ENCODE results near the gene ADAMTS8.

ADAMTS8 gene

DNA sequence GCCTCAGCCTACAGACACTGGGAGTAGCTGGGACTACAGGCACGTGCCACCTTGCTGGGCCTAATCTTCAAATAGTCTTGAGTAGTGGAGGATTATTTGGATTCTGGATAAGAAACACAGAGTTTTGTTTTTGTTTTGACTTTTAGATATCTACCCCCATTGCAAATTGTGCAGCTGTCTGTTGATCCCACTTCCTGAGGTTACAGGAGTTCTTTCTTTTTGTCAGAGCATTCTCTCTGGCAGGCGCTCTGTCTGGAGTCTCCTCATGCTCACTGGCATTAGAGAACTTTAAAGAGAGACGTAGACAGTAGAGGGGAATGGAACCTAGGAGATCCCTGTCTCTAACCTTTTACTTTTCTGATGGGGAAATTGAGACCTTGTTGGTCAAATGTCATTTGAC, 7.8 kb upstream of the ADAMTS8 start:
- DNase-seq, result no peak

DNA sequence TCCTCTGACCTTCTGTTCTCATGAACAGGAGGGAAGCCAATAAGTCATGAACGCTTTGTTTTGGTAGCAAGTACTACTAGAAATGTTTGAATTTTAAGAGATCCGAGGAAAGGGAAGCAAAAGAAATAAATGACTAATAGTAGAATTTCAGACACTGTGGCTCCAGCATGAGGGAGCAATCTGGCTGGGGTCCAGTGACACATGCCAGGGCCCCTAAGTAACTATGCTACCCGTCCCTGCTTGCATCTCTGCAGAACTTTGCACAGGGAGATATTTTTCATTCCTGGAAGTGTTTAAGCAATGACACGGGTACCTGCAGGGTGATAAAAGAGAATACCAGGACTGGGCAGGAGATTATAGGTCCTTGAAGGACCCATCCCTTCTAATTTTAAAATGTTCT, 7.3 kb upstream of the ADAMTS8 start:
- no peak for DNase-seq

GRCh38 chr11:130434521-130435223, 6.3 kb upstream of the ADAMTS8 start:
- DNase-seq, result peak; percentile 65

- DNase-seq, result no peak
Measured at GRCh38 chr11:130433357-130433756, 4.9 kb upstream of the ADAMTS8 start.

- DNase-seq, result no peak
Measured at GRCh38 chr11:130431801-130432200, 3.4 kb upstream of the ADAMTS8 start.

DNA sequence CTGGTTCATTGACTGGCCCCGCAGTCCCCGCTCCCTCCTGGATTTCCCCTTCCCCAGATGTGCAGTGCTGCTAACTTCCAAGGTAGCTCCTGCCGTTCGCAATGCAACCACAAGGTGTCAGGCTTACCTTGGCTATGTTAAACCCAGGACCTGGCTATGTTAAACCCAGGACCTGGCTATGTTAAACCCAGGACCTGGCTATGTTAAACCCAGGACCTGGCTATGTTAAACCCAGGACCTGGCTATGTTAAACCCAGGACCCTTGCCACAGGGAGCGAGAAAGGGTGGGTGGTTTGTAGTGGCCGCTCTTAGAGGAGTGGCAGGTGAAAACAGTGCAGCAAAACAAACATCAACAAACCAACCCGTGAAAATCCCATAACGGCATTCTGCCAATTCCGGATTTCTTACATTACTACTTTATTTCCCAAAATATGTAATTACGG, 2.9 kb upstream of the ADAMTS8 start:
- peak; percentile 69 for DNase-seq

DNA sequence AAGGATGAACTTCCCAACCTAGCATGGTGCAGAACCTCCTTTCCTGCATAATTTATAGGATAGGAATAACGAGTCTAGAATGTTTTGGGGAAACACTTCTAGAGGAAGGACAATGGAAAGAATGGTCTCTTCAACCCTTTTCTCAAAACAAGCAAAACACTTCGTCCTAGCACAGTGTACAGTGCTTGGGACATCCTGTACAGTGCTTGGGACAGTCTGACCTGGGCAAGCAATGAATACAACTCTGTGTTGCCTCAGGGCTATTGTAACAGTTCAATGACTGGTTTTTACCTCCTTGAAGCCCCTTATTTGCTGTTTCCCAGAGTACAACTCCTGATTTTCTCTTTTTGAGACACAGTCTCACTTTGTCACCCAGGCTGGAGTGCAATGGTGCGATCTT, 1.6 kb upstream of the ADAMTS8 start:
- no peak for DNase-seq

GRCh38 chr11:130429120-130429681, 792 bp upstream of the ADAMTS8 start:
- DNase-seq, result no peak

DNA sequence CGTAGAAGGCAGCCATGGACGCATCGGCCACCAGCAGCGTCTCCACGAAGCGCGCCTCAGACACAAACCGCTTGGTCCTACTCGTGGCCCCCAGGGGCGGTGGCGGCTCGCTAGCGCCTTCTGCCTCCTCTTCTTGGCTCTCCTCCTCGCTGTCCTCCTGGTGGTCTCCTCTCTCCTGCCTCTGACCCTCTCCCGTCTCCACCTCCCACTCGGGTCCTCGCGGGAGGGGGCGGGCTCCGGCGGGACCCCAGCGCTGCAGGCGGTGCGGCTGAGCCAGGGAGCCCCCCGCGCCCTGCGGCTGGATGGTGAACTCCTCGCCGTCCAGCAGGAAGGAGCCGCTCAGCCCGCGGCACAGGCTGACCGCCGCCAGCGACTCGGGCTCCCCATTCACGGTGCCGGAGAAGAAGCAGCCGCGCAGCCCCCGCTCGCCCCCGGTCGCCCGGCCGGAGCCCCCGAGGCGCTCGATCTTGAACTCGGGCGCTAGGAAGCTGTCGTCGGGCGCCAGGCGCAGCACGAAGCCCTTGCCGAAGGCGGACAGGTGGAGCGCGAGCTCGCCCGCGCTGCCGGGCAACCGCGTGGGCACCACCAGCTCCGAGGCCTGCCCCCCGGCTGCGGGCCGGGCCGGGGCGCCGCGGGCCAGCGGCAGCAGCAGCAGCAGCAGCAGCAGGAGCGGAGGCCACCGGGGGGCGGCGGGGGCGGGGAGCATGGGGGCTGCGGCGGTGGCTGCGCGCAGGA, 661 bp downstream of the ADAMTS8 start:
- DNase-seq, result no peak

DNA sequence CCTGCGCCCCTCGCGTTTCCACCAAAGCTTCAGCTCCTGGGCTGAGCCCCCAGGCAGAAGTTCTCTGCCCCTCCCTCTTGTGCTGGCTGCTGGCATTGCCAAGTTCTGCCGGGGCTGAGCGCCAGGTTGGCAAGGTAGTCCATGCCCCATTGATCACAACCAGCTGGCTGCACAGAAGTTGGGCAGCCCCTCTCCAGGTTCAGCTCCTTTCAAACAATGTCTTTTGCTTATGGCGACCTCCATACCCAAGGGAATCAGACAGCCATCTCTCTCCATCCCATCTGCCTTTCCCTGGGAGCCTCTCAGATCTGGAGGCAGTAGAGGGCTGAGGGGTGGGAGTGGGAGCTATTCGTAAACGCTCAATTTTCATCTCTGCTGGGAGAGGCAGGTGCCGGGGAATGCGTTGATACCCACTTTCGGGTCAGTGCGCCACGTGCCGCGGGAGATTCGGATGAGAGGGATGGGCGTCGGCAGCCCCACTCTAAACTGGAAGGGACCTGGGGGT, 1.5 kb downstream of the ADAMTS8 start:
- no peak for DNase-seq

GRCh38 chr11:130426223-130426836, 2.1 kb downstream of the ADAMTS8 start:
- DNase-seq, result no peak

GRCh38 chr11:130425156-130425555, 3.3 kb downstream of the ADAMTS8 start:
- DNase-seq, result no peak

GRCh38 chr11:130424613-130425140, 3.7 kb downstream of the ADAMTS8 start:
- no peak for DNase-seq

DNA sequence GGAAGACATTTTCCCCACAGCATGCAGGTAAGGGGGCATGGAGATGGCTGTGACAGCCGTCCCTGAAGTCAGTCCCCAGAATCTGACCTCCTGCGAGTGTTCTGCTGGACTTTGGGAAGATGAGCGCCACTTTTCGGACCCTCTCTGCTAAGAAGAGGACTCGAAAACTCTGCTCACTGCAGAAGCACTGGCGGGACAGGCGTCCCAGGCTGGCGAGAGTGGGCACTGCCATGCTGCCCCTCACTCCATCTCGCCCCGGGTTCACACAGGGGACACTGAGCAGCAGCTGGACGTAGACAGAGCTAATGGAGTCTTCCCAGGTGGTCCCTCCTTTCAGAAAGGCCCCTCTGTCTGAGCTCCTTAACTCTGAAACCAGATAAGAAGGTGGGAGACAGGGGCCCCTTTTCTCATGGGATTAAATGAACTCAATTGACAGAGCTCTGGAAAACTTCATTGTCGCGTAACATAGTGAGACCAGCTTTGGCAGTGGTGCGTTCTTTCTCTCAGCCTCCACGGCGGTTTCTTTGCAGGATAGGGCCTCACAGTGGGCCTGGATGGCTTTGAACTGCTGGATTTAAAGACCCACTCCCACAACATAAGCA, 4.8 kb downstream of the ADAMTS8 start:
- DNase-seq, result no peak

DNA sequence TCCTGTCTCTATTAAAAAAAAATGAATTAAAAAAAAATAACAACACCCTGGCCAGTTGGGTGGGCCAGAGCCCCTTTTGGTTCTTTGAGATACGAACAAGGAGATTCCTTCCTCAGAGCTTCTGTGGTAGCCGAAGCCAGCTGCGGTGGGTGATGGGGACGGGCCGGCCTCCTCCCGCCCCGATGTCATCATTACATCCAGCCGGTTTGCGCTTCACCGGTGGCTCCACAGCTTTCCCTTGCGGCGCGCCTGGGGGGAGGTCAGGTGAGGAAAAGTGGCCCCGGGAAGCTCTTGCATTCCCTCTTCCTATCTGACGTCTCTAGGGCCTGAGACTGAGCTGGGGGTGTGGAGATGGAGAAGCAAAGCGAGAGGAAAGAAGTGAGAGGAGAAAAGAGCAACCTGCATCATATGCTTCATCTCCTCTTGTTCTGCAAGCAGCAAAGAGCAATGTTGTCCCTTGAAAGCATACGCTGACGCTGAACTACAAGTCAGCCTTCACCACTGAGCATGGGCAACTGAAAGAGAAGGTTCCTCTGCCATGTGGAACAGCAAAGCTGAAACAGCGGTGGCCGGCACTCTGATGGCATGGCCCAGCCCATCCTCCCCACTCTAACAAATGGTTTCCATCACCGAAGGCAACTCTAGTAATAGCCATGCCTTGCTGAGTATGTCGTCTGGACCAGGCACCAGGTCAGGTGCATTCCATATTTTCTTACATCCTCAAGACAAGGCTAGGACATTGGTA, 6.0 kb downstream of the ADAMTS8 start:
- DNase-seq, result no peak

DNA sequence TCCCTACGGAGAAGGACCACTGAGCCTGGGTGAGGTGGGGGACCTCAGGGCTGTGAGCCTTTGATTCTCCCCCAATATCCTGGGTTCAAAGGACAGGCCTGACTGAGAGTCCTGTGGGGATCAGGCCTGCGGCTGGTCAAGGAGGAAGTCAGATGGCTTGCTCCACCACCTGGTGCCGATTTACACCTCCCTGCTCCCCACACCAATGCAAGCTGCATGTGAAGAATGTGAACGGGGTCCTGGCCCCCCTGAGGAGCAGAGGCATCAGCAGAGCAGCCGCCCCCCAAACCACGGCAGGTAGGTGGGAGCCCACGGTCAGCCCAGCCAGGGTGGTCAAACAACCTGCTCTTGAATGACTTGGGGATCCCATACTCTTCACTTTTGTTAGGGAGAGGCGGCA, 6.7 kb downstream of the ADAMTS8 start:
- no peak for DNase-seq

- DNase-seq, result no peak
Measured at GRCh38 chr11:130421199-130421585, 7.2 kb downstream of the ADAMTS8 start.

DNA sequence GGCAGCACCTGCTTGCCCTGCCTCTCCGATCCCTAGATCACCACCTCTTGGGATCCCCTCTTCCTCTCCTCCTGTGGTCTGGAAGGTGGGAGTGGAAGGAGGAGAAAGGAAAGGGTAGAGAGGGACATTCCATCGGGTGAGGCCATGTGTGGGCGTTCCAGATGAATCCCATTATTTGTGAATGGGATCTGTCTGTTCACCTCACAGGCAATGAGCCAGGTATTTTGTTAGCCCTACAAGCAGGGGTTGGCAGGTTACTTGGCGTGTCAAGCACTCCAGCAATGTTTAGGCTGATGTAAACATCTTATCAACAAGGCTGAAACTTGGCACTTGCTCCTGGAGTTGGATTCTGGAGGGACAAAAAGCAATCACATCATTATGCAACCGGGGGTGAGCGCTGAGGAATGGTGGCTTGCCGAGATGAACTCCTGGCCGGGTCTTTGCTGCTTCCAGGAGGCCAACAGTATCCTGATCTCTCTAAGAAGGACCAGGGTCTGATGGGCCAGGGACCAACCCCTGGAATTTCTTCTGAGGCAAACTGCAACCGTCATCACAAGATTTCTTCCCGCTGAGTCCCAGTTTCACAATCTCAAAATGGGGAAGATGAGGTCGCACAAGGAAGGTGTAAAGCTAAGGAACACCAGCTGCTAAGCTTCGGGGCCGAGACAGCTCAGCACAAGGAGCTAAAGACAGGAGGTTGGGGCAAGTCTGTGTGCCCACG, 7.8 kb downstream of the ADAMTS8 start:
- DNase-seq, result no peak

GRCh38 chr11:130418756-130419155, 9.7 kb downstream of the ADAMTS8 start:
- DNase-seq, result no peak

- no peak for DNase-seq
Measured at GRCh38 chr11:130418210-130418609, 10.2 kb downstream of the ADAMTS8 start.

DNA sequence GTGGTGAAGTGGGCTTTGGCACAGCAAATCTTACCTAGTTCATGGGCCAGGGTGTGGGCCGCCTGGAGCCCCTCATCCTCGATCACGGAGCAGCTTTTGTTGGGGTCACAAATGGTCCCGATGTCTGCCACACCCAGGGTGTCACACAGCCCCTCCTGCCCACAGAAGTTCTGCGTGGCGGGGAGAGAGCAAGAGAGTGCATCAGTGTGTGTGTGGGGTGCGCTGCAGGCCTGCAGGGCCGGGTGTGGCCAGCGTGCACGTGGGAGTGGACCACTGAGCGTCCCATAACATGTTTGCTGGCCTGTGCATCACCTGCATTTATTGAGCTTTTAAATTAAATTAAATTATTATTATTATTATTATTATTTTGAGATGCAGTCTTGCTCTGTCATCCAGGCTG, 11.5 kb downstream of the ADAMTS8 start:
- DNase-seq, result no peak

GRCh38 chr11:130416530-130416882, 11.9 kb downstream of the ADAMTS8 start:
- no peak for DNase-seq
